HG03432 (cell line): ENCODE measurements around the gene PPP1R9B.
A peak's percentile ranks its signal among the peaks of the same experiment; 100 is the strongest.

ENCODE experiments used
- ATAC-seq: cut with Tn5 transposase; IDR thresholded peaks from one replicate; pipeline ENCODE4 v1.9.1; 2021; ENCODE audit warnings: mild to moderate bottlenecking, moderate library complexity; ENCODE audit not compliant: unreplicated experiment

PPP1R9B gene, protein sequence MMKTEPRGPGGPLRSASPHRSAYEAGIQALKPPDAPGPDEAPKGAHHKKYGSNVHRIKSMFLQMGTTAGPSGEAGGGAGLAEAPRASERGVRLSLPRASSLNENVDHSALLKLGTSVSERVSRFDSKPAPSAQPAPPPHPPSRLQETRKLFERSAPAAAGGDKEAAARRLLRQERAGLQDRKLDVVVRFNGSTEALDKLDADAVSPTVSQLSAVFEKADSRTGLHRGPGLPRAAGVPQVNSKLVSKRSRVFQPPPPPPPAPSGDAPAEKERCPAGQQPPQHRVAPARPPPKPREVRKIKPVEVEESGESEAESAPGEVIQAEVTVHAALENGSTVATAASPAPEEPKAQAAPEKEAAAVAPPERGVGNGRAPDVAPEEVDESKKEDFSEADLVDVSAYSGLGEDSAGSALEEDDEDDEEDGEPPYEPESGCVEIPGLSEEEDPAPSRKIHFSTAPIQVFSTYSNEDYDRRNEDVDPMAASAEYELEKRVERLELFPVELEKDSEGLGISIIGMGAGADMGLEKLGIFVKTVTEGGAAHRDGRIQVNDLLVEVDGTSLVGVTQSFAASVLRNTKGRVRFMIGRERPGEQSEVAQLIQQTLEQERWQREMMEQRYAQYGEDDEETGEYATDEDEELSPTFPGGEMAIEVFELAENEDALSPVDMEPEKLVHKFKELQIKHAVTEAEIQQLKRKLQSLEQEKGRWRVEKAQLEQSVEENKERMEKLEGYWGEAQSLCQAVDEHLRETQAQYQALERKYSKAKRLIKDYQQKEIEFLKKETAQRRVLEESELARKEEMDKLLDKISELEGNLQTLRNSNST

GRCh38 chr17:50150354-50151040 lies at the start of gene PPP1R9B:
TSS of gene PPP1R9B (minus strand) at chr17:50150677. CDS start at chr17:50150513, 164 bp downstream.
- ATAC-seq: no peak

- ATAC-seq: peak; percentile 34
Measured at GRCh38 chr17:50199803-50200456, 49.5 kb upstream of the PPP1R9B start.

DNA sequence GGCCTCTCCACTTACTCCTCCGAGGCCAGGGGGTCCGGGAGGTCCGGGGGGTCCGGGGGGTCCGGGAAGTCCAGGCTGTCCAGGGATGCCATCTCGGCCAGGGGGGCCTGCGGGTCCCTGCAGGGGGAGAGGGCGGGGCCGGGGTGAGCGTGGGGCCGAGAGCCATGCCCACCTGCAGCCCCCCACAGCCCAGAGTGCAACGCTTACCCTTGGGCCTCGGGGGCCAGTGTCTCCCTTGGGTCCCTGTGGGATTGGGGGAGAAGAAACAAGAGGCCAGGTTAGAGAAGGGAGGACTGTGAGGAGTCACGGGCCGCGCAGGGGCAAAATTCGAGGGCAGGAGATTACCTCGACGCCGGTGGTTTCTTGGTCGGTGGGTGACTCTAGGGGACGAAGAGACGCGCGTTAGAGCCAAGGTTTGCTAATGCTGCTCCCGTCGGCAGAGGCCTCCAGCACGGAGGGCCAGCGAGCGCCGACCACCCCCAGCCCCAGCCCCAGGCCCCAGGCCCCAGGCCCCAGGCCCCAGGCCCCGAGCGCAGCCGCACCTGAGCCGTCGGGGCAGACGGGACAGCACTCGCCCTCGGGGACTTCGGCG lies 48.8 kb upstream of the PPP1R9B start:
- no peak for ATAC-seq

GRCh38 chr17:50198026-50198669 lies 47.7 kb upstream of the PPP1R9B start:
- no peak for ATAC-seq

DNA sequence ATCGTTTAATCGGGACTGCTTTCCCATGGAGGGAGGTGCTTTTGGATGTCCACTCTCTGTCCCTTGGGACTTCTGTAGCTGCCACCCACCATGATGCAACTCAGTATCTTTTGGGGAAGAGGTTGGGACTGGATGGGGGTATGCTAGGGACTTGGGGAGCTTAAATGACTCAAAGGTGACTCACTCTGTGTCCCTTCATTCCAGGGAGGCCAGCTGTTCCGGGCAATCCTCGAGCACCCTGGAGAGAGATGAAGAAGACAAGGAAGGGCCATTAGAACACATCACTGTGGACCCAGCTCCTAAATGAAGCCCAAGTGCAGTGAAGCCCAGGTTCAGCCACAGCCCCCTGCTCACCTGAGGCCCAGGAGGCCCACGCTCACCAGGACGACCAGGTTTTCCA lies 46.3 kb upstream of the PPP1R9B start:
- ATAC-seq: no peak

- no peak for ATAC-seq
Measured at GRCh38 chr17:50196036-50196435, 45.6 kb upstream of the PPP1R9B start.

DNA sequence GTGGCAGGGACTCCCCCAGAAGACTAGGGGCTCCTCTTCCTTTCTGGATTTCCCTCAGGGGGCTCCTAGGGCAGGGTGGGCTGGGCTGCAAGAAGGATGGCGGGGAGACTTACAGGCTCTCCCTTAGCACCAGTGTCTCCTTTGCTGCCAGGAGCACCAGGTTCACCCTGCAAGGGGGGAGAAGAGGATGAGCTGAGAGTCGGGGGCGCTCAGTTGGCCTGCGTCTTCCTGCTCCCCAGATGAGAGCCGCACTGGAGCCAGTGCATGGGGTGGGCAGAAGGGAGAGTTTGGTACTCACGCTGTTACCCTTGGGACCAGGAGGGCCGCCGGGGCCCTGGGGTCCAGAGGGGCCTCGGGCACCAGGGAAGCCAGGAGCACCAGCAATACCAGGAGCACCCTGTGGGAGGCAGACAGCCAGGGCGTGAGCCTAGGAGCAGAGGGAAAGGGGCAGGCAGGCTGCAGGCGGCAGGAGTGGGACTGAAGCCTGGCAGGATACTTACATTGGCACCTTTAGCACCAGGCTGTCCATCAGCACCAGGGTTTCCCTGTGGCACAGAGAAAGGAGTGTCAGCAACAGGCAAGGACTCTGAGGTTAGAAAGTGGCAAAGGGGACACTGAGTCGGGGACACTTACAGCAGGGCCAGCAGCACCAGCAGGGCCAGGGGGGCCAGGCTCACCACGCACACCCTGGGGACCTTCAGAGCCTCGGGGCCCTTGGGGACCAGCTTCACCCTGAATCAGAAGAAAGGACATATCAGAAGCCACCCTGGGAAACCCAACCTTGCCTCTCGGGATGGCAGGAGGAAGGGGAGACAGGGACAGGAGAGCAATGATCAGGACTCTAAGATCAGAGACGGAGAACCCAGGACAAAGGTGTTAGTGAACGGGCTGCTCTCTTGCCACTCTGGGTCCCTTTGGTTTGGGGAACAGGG lies 44.7 kb upstream of the PPP1R9B start:
- no peak for ATAC-seq

DNA sequence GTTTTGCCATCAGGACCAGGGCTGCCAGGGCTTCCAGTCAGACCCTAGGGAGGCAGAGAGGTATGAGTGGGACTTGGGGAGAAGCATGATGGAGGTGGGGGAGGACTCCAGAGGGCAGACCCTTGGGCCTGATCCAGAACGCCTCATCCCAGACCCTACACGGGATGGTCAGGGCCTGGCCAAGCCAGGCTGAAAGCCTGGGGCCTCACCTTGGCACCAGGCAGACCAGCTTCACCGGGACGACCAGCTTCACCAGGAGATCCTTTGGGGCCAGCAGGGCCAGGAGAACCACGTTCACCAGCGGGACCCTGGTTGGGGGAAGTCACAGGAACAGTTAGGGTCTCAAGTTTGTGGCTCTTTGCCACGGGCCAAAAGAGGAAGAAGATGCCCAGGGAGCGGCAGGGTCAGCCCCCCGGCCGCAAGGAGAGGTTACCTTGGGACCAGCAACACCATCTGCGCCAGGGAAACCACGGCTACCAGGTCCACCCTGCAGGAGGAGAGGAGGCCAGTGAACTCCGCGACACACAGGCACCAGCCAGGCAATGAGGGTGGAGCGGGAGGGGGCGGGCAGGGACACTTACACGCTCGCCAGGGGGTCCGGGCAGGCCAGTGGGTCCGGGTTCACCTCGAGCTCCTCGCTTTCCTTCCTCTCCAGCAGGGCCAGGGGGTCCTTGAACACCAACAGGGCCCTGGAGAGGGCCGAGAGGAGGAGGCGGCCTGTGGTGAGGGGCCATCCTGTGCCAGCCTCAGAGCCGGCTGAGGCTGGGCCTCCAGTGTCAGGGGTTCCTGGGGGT lies 43.9 kb upstream of the PPP1R9B start:
- ATAC-seq: no peak

GRCh38 chr17:50192618-50193291 lies 42.3 kb upstream of the PPP1R9B start:
- no peak for ATAC-seq

GRCh38 chr17:50192144-50192617 lies 41.7 kb upstream of the PPP1R9B start:
- no peak for ATAC-seq

DNA sequence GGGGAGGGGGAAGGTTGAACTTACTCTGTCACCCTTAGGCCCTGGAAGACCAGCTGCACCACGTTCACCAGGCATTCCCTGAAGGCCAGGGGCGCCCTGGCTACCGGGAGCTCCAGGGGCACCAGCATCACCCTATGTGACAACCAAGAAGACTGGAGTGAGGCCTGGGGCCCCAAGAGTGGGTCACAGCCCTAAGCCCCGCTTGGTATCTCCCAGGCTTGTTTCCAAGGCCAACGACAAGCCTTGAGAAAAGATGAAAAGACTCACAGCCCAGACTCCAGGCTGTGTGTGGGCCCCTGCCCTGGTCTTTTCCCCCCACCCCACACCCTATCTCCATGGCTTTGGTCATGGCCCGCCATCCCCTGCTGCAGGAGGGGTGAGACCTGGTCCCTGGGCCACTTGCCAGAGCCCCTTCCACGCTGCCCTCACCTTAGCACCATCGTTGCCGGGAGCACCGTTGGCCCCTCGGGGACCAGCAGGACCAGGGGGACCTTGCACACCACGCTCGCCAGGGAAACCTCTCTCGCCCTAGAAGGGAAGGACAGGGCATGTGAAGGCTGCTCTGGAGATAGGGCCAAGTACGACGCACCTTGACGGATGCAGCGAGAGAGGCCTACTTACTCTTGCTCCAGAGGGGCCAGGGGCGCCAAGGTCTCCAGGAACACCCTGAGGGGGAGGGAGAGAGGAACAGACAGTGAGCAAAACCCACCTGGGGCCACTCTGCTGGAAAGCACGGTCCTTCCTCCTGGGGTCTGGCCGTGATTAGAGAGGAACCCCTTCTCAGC lies 41.1 kb upstream of the PPP1R9B start:
- no peak for ATAC-seq

DNA sequence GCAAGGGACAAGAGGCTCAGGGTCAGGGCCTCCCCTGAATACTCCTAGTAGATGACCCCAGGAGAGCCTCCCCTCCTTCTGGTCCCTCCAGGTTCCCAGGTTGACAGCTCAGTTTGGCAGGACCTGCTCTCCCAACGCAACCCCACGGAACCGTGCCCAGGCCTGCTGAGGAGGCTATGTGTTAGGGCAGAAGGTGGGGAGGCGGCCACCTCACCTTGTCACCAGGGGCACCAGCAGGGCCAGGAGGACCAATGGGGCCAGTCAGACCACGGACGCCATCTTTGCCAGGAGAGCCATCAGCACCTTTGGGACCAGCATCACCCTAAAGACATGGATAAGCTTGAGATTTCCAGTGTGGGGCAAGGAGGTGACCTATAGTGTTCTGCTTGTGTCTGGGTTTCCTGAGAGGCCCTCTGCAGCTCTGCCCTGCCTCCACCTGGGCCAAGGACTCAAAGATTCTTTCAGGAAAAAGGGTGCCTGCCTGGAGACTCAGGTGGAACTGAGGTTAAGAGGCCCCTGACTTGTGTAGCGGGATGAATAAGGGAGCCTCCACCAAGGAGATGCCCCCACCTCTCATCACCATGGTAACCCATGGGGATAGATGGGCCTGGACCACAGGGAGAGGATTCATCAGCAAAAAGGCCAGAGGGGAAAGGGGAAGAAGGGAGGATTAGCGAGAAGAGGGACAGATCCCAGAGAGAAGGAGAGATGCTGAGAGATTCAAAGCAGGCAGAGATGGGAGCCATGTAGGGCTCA lies 40.3 kb upstream of the PPP1R9B start:
- ATAC-seq: no peak

DNA sequence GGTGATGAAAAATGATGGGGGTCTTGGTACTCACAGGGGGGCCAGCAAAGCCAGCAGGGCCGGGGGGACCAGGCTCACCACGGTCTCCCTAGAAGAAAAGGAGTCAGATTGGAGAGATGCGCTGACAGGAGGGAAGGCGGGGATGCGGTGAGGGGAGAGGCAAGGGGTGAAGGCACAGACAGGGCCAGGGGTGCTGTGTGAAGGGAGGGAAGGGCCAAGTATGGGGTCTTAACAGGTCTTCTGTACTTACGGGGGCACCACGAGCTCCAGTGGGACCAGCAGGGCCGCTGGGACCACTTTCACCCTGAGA lies 39.8 kb upstream of the PPP1R9B start:
- no peak for ATAC-seq

- no peak for ATAC-seq
Measured at GRCh38 chr17:50189550-50190292, 39.2 kb upstream of the PPP1R9B start.

DNA sequence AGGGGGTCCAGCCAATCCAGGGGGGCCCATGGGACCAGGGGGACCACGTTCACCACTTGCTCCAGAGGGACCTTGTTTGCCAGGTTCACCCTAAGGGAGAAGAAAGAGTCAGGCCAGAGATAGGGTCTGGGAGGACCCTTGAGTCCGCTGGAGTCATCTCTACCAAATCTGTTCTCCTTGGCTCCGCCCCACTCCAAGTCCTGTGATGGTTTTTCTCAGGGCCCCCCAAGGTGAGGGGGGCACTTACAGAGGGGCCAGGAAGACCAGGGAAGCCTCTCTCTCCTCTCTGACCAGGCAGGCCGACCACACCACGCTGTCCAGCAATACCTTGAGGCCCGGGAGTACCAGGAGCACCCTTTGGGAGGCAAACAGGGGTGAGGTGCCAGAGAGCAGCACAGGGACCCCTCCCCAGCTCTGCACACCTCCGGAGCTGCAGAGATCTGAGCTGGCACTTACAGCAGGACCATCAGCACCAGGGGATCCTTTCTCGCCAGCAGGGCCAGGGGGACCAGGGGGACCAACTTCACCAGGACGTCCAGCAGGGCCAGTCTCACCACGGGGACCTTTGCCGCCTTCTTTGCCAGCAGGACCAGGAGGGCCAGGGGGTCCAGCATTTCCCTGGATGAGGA lies 38.6 kb upstream of the PPP1R9B start:
- no peak for ATAC-seq
